Stomach (tissue), 9 donors: Measurements from ENCODE around the gene ANKS1A. TPM values are rescaled to one million over a fixed set of nuclear protein-coding genes. Genes with fewer than 3 reads are reported as not detected.

Experiments
- DNase-seq, 2 donors: peaks; one replicate each; pipeline versions ENCODE4 v3.0.0 to v3.0.0-alpha.2; 2013 to 2019
- H3K27ac ChIP-seq, 5 donors: fragments of 200-600 bp in 4 of 5; sonication (generic) in 4 of 5; one replicate each; pipeline ENCODE4 v1.5.1; 2013 to 2019; ENCODE audit warnings: mild to moderate bottlenecking in 1 of 5, moderate library complexity in 1 of 5
- H3K27me3 ChIP-seq, 3 donors: fragments of 200-600 bp; sonication (generic); one replicate each; pipeline ENCODE4 v1.5.1; 2017 to 2019; ENCODE audit warnings: mixed run types in 1 of 3
- H3K36me3 ChIP-seq, 4 donors: fragments of 200-600 bp; sonication (generic); 1 replicate in 3 of 4; 2 replicates in 1 of 4; pipeline ENCODE4 v1.5.1; 2016 to 2019
- H3K4me1 ChIP-seq, 4 donors: fragments of 200-600 bp; sonication (generic); one replicate each; pipeline ENCODE4 v1.5.1; 2016 to 2019
- H3K4me3 ChIP-seq, 4 donors: fragments of 200-600 bp; sonication (generic) in 3 of 4; one replicate each; pipeline ENCODE4 v1.5.1; 2016 to 2019; ENCODE audit warnings: mild to moderate bottlenecking in 1 of 4
- H3K9me3 ChIP-seq, 4 donors: fragments of 200-600 bp; sonication (generic); one replicate each; pipeline ENCODE4 v1.5.1; 2016 to 2019
- EP300 ChIP-seq: sonication (generic); formaldehyde crosslinking; IDR thresholded peaks from one replicate; pipeline ENCODE4 v1.6.1; 2017; ENCODE audit warnings: antibody characterized with exemption
- POLR2A ChIP-seq, 4 donors: fragments of 450-650 bp; IDR thresholded peaks; one replicate each; pipeline ENCODE4 v1.6.1; 2016; ENCODE audit warnings: antibody characterized with exemption in 4 of 4, control low read depth in 2 of 4, mild to moderate bottlenecking in 1 of 4, moderate library complexity in 1 of 4
- POLR2AphosphoS5 ChIP-seq, 3 donors: sonication (generic); formaldehyde crosslinking; IDR thresholded peaks; one replicate each; pipeline ENCODE4 v1.6.1; 2016; ENCODE audit warnings: antibody characterized with exemption in 3 of 3
- WGBS, 5 donors: extraction: QIAGEN DNeasy Blood & Tissue Kit in 3 of 5; methylation state at CpG; one replicate each; pipeline versions ENCODE4 v1.1.5 to v1.1.7; 2013 to 2018; 5-methylcytosine and 5-hydroxymethylcytosine counted together
- intact Hi-C: fragments of 100-400 bp; cut with DNase I; formaldehyde crosslinking; loops from one replicate; pipeline ENCODE4 v1.15.1; 2023; ENCODE audit warnings: low total_unique reads
- polyA plus RNA-seq, 3 donors: library from polyadenylated mRNA; stranded (reverse); fragments of 200-250 nt; gene quantifications; one replicate each; pipeline ENCODE4 v1.2.3, GENCODE V29; 2013
- total RNA-seq, 5 donors: library from RNA; depleted of rRNA; stranded (reverse); fragments of >200 nt; gene quantifications; one replicate each; pipeline versions ENCODE4 v1.1.0 to v1.2.3, GENCODE V29; 2014 to 2016
- TF ChIP-seq, protein P1 (sequence below), 7 experiments: fragments of 450-650 bp in 4 of 7; fragments of 200-600 bp in 3 of 7; sonication (generic) in 3 of 7; IDR thresholded peaks; one replicate each; pipeline ENCODE4 v1.5.1; 2016 to 2019; ENCODE audit warnings: antibody characterized with exemption in 7 of 7, control low read depth in 2 of 7, mild to moderate bottlenecking in 1 of 7
- donor health status: healthy with polysubstance abuse.
- donor health status: Bipolar disorder and iron deficiency.
- donor health status: healthy.

Gene ANKS1A
- total and polyA plus RNA-seq, 8 donors = 6.1 to 40.6 (median 21.5) TPM

DNA sequence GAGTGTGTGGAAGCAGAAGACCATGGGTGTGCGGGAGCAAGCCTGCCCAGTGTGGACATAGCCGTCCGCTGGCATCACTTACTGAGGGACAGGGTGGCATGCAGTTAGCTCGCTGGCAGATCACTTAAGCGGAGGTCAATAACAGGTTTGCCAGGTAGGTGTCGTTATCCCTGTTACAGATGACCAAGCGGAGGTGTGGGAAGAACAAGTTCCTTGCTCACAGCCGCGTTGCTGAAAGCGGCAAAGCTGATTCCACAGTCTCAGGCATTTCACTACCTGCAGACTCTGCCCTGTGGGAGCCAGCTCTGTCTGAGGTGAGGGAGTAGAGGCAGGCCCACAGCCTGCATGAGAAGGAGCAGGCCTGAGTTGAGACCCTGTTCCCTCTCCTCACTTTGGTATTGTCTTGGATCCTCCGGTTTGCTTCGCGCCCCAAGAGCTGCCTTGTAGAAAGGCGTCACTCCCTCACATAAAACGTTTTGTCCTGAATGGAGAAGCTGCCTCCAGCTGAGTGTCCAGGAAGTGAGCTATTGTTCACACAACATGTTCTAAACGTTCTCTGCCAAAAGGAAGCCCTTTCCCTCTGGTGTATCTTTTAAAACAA is 155.2 kb downstream of the ANKS1A start:
- H3K27ac ChIP-seq = peak overlapping the region; percentile 25 to 86 (median 73)
- peaks cover 59 to 98% (median 84%) of the 10 kb centered on the region in 4 donors for H3K4me1 ChIP-seq
- WGBS, 5 donors = 30 to 50% (median 33%) methylated on average over 14 to 16 of the region's 16 CpGs
- peak in 1 of 2 donors; percentile 58 for DNase-seq
- peaks cover 0 to 12% (median 7%) of the 10 kb centered on the region in 4 donors for H3K36me3 ChIP-seq
- no peak for TF ChIP-seq EP300
- TF ChIP-seq POLR2A (IDR thresholded peaks at IDR 0.05) = no peak
- no peak for TF ChIP-seq POLR2AphosphoS5 (IDR thresholded peaks at IDR 0.05)
- TF ChIP-seq, protein P1, sequence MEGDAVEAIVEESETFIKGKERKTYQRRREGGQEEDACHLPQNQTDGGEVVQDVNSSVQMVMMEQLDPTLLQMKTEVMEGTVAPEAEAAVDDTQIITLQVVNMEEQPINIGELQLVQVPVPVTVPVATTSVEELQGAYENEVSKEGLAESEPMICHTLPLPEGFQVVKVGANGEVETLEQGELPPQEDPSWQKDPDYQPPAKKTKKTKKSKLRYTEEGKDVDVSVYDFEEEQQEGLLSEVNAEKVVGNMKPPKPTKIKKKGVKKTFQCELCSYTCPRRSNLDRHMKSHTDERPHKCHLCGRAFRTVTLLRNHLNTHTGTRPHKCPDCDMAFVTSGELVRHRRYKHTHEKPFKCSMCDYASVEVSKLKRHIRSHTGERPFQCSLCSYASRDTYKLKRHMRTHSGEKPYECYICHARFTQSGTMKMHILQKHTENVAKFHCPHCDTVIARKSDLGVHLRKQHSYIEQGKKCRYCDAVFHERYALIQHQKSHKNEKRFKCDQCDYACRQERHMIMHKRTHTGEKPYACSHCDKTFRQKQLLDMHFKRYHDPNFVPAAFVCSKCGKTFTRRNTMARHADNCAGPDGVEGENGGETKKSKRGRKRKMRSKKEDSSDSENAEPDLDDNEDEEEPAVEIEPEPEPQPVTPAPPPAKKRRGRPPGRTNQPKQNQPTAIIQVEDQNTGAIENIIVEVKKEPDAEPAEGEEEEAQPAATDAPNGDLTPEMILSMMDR (IDR thresholded peaks at IDR 0.05) = no peak
- intact Hi-C loops = no loop called here
- no peak overlapping the region for H3K4me3 ChIP-seq
- H3K9me3 ChIP-seq = no peaks in the 10 kb centered on the region
- no peaks in the 10 kb centered on the region for H3K27me3 ChIP-seq

DNA sequence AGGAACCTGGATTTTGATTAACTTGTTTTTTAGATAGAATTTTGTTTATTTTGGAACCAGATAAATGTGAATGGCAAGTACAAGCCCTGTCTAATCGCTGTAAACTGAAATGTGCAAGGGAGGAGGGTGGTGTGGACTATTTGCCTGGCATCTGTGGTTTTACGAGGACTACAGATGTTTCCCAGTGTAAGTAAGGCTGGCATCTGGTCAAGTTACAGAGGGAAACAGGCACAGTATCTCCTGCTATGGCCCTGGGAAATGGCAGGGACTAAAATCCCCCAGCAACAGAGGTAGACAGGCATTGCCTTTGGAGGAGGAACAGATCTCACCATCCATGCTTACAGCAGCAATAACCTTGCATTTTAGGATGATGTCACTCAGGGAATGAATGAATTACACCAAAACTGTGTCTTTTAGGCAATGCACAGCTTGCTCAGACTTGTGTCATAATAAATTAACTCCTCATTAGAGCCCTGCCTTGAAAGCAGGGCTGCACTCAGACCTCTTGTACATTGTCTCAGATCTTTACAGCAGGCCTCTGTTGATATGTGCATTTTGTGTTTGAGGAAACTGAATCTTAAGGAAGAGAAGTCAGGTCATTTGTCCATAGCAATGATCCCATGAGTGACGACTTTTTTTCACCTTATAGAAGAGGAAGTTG is 155.8 kb downstream of the ANKS1A start:
- Histone ChIP-seq H3K4me1 (peaks cover 63 to 99% (median 88%) of the 10 kb centered on the region in 4 donors), H3K4me3 (no peak overlapping the region), H3K36me3 (peaks cover 0 to 8% (median 6%) of the 10 kb centered on the region in 4 donors), H3K27ac (peak overlapping the region; percentile 1 to 86 (median 73)), H3K9me3 (no peaks in the 10 kb centered on the region), H3K27me3 (no peaks in the 10 kb centered on the region)
- intact Hi-C loops = no loop called here
- DNase-seq = peak in 1 of 2 donors; percentile 65
- 17 to 34% (median 24%) methylated on average over 3 of the region's 3 CpGs for WGBS, 5 donors
- TF ChIP-seq POLR2AphosphoS5 (IDR thresholded peaks at IDR 0.05) = no peak
- TF ChIP-seq, protein P1 (IDR thresholded peaks at IDR 0.05) = no peak
- TF ChIP-seq EP300 = no peak
- TF ChIP-seq POLR2A (IDR thresholded peaks at IDR 0.05) = no peak

DNA sequence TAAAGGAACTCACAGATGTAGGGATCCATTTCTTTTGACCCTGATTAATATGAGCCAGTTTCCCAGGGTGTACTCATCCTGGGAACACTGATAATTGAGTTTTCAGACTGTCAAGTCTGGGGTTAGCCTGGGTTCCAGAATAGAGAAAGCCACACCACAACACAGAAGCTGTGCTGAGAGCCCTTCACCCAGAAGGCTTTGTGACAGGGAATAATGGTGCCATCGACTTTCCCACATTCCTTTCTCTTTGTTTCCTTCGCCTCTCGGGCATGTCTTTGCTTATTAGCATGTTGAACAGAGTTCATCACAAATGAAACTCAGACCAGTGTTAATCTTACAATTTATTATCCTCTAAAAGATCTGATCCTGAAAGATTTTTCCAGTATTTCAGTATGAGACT is 157.0 kb downstream of the ANKS1A start:
- Histone ChIP-seq H3K27ac (peak overlapping the region in 4 of 5 donors; percentile 66 to 86 (median 80)), H3K27me3 (no peaks in the 10 kb centered on the region), H3K9me3 (no peaks in the 10 kb centered on the region), H3K36me3 (peaks cover 0 to 13% (median 4%) of the 10 kb centered on the region in 4 donors), H3K4me1 (peaks cover 64 to 99% (median 90%) of the 10 kb centered on the region in 4 donors), H3K4me3 (no peak overlapping the region)
- intact Hi-C loops = no loop called here
- 56 to 76% (median 61%) methylated on average over 3 of the region's 3 CpGs for WGBS, 5 donors
- DNase-seq = no peak
- TF ChIP-seq EP300 (no peak), POLR2A (IDR thresholded peaks at IDR 0.05) (no peak), POLR2AphosphoS5 (IDR thresholded peaks at IDR 0.05) (no peak)
- TF ChIP-seq, protein P1 (IDR thresholded peaks at IDR 0.05) = no peak

DNA sequence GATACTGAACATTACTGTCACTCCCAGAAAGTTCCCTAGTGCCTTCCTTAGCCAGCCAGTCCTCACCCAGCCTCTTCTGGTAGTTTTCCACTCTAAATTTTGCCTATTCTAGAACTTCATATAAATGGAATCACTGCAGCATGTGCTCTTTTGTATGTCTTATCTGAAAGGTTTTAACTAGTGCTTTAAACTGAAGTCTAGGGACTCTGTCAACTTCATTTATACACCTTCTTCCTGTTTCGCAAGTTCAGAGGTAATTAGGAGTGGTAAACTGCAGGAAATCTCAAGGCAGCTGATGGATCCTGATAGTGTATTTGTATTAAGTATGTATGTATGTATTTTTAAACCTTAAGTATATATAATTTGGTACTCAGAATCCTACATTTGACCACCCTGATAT is 157.8 kb downstream of the ANKS1A start:
- 22 to 47% (median 32%) methylated on average over 1 of the region's 1 CpG for WGBS, 5 donors
- Histone ChIP-seq H3K9me3 (no peaks in the 10 kb centered on the region), H3K27me3 (no peaks in the 10 kb centered on the region), H3K4me1 (peaks cover 64 to 100% (median 90%) of the 10 kb centered on the region in 4 donors), H3K27ac (peak overlapping the region in 4 of 5 donors; percentile 66 to 86 (median 80)), H3K36me3 (peaks cover 0 to 9% (median 7%) of the 10 kb centered on the region in 4 donors), H3K4me3 (no peak overlapping the region)
- TF ChIP-seq EP300 (no peak), POLR2AphosphoS5 (IDR thresholded peaks at IDR 0.05) (peak in 1 of 3 donors; percentile 4)
- DNase-seq = peak in 1 of 2 donors; percentile 57
- intact Hi-C loops = no loop called here
